GM19193 (cell line): ENCODE measurements around the gene FAM53A.

Experiments used
- POLR2A ChIP-seq: IDR thresholded peaks from 4 replicates; pipeline ENCODE4 v1.6.1; 2011; ENCODE audit not compliant: insufficient read depth, insufficient read length; ENCODE audit errors: extremely low read depth

The FAM53A gene

DNA sequence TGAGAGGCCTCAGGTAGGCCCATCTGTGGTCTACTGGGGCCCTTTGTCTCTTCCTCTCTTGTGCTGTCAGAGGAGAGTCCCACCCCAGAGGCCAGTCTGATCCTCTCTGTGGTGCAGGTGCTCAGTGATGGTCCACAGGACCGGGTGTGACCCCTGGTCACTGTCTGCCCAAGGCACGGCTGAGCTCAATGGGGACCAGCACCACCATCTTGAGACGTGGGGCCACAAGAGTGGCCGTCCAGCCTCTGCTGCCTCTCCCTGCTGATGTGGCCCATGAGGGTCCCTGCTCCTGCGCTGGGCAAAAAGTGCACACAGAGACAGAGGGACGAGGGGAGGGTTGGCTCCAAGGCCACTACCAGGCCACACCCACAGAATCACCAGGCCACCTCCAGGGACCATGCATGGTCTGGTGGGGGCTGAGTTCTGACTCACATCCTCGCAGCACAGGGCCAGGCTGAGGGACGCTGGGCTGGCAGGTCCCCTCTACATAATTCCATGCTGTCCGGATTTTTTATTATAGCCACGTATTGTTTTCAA is 88.3 kb downstream of the FAM53A start:
- no peak for TF ChIP-seq POLR2A

DNA sequence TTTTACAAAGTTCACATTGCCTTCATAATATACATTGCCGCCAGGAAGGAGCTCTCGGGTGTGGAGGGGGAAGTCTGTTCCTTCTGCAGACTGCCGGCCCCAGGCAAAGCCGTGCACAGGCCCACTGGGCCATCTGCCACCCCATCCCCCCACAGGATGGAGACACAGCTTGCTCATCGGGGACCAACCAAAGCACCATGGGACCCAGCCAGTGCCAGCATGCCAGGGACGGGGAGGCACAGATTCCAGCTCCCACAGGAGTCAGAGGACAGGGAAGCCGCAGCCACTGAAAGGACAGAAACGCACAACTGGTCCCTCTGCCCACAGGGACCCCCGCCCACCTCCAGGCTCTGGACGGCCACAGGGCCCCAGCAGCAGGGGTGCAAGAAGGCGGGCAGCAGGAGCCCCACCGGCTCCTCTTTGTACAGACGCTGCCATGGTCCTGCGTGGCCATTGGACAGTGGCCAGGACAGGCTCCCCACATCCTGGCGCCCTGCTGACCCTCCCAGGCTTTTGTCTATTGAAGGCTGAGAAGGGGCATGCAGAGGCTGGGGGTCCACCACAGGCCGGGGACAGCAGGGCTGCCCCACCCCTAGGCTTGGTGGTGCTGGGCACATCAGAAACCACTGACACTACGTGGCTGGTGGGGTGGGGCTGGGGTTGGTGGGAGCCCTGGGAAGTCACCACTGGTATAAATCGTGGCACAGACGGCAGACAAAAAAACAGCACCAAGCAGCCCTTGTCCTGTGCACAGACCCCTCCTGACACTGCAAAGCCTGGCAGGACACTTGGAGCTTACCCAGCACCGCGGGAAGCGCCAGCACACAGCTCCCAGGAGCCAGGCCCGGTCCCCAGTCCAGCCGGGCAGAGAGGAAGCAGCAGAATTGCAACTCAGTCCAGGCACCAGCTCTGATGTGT is 89.0 kb downstream of the FAM53A start:
- no peak for TF ChIP-seq POLR2A

- TF ChIP-seq POLR2A, result no peak
Measured at GRCh38 chr4:1593881-1594345, 90.2 kb downstream of the FAM53A start.

- no peak for TF ChIP-seq POLR2A
Measured at GRCh38 chr4:1593458-1593857, 90.7 kb downstream of the FAM53A start.

- TF ChIP-seq POLR2A, result no peak
Measured at GRCh38 chr4:1592709-1593417, 91.2 kb downstream of the FAM53A start.

DNA sequence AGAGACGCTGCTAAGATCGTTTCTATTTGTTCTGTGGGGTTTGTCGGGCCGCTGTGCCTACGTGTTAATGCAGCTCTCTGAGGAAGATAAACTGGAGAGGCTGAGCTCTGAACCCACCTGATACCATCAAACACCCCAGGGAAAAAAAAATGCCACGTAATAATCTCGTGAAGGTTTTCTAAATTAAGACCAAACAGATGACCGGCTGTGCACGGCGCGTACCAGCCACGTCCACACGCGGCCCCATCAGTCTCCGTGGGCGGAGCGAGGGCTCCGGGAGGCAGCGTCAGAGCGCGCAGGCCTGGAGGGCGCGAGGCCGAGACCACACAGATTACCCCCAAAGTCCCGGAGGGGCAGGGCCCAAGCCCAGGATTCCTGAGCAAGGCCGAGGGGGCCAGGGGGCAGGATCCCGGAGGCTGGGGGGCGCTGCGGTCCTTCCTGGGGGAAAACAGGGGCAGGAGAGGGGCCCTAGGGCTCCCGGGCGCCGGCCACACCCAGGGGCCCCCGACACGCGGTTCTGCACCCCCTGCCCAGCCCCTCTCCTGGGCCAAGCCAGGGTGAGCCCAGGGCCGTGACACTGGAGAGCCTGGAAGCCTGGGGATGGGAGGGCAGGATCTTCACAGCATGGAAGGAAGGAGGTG is 91.9 kb downstream of the FAM53A start:
- no peak for TF ChIP-seq POLR2A

DNA sequence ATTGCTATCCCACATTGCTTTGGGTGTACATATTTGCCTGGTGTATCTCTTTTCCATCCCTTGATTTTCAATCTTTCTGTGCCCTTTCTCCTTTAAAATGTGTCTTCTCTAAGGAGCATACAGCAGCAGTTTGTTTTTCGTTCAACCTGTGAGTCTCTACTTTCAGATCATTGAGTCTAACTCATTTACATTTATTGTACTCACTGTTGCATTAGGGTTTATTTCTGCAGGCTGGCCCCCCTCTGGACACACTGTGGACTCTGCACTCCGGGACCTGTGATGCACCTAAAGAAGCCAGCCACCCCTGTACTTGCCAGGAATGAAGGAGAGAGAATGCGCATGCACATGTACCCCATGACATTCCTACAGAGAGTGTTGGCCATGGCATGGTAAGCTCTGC is 93.0 kb downstream of the FAM53A start:
- no peak for TF ChIP-seq POLR2A

DNA sequence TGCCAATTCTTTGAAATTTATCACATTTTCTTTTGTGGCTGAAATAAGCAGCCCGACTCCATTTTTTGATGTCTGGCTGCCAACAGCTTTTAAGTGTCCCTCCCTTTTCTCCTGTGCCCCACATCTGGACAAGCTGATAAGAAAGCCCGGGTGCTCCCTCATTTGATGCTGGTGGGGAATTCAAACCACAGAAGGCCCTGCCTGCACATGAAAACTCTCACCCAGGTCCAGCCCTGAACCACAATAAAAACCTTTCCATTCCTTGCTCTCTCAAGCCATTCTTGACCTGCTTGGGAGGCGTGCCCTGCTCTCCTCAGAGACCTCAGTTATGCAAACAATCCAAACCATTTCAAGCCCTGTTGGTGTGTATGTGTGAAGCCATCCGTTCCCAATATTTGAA is 93.9 kb downstream of the FAM53A start:
- no peak for TF ChIP-seq POLR2A
